Psoas muscle (tissue), 8 donors: ENCODE measurements around the gene BCL6. TPM values are rescaled to one million over a fixed set of nuclear protein-coding genes. Genes with fewer than 3 reads are reported as not detected.

Experiments
- ATAC-seq, 4 donors: fragments of 200-7000 bp; cut with Tn5 transposase; one replicate each; pipeline ENCODE4 v1.9.1; 2020; ENCODE audit warnings: moderate library complexity in 3 of 4, mild to moderate bottlenecking in 2 of 4
- DNase-seq, 2 donors: peaks; one replicate each; pipeline ENCODE4 v3.0.0-alpha.2; 2020
- H3K27ac ChIP-seq: fragments of 200-600 bp; one replicate; pipeline ENCODE4 v1.8.0; 2022
- H3K27me3 ChIP-seq, 3 donors: fragments of 200-600 bp in 1 of 3; one replicate each; pipeline versions ENCODE4 v1.6.1 to v1.8.0; 2013 to 2022; ENCODE audit warnings: low read length in 2 of 3, mild to moderate bottlenecking in 2 of 3, moderate library complexity in 1 of 3; ENCODE audit not compliant: insufficient read depth in 3 of 3
- H3K36me3 ChIP-seq, 2 donors: fragments of 200-600 bp in 1 of 2; one replicate each; pipeline versions ENCODE4 v1.6.1 to v1.8.0; 2013 to 2022; ENCODE audit warnings: low read depth in 1 of 2, mild to moderate bottlenecking in 1 of 2, moderate library complexity in 1 of 2; ENCODE audit not compliant: insufficient read depth in 1 of 2
- H3K4me1 ChIP-seq: fragments of 200-600 bp; one replicate; pipeline ENCODE4 v1.8.0; 2022
- H3K4me3 ChIP-seq: fragments of 200-600 bp; one replicate; pipeline ENCODE4 v1.8.0; 2022; ENCODE audit warnings: mild to moderate bottlenecking
- H3K9me3 ChIP-seq: fragments of 200-600 bp; one replicate; pipeline ENCODE4 v1.8.0; 2022
- CTCF ChIP-seq: fragments of 200-600 bp; IDR thresholded peaks from one replicate; pipeline ENCODE4 v1.8.0; 2022; ENCODE audit warnings: antibody characterized with exemption
- WGBS, 3 donors: extraction: QIAGEN DNeasy Blood & Tissue Kit; methylation state at CpG; one replicate each; pipeline versions ENCODE4 v1.1.6 to v1.1.7; 2013; 5-methylcytosine and 5-hydroxymethylcytosine counted together
- intact Hi-C, 2 donors: fragments of 100-400 bp; cut with DNase I; formaldehyde crosslinking; loops; one replicate each; pipeline versions ENCODE4 v1.11.0 to v1.14.2; 2022
- polyA plus RNA-seq, 3 donors: library from polyadenylated mRNA; stranded (reverse); fragments of 200-250 nt; gene quantifications; one replicate each; pipeline ENCODE4 v1.2.3, GENCODE V29; 2013
- total RNA-seq, 4 donors: library from RNA; stranded (reverse); fragmentation: NEBNext Ultra II Directional in 2 of 4; extraction: Animal tissue kit (Norgen Biotek cat#: 25700) in 2 of 4; gene quantifications; one replicate each; pipeline versions ENCODE4 v1.2.1 to v1.2.4, GENCODE V29; 2021 to 2023
- donor health status: healthy with polysubstance abuse.
- donor health status: DM: no; HTN: no; CAD: no; lungs with moderate emphysema.
- donor health status: Bipolar disorder and iron deficiency.
- donor health status: healthy.
- donor health status: DM: yes; HTN: yes; CAD: no.
- donor health status: DM: no; HTN: no; CAD: no.
- donor health status: DM: no; HTN: no; CAD: no.
- donor health status: DM: yes; HTN: yes; CAD: no.

BCL6 gene
- total and polyA plus RNA-seq, 7 donors, result 43.2 to 524 (median 265) TPM

- Histone ChIP-seq H3K4me1 (no peaks in the 10 kb centered on the region), H3K36me3 (no peaks in the 10 kb centered on the region), H3K9me3 (no peaks in the 10 kb centered on the region), H3K4me3 (no peak overlapping the region), H3K27me3 (no peaks in the 10 kb centered on the region), H3K27ac (no peak overlapping the region)
- TF ChIP-seq CTCF, result no peak
- no peak for DNase-seq
- ATAC-seq, result no peak
- 97% methylated on average over 2 of the region's 2 CpGs for WGBS, 3 donors
- intact Hi-C loops, result no loop called here
Observed at GRCh38 chr3:187765342-187765741, 20.1 kb upstream of the BCL6 start.

GRCh38 chr3:187763850-187764648, 18.8 kb upstream of the BCL6 start:
- no peaks in the 10 kb centered on the region for H3K27me3 ChIP-seq
- no peaks in the 10 kb centered on the region for H3K9me3 ChIP-seq
- no peak for TF ChIP-seq CTCF
- no peaks in the 10 kb centered on the region for H3K36me3 ChIP-seq
- no peak overlapping the region for H3K27ac ChIP-seq
- intact Hi-C loops, result loop anchor here in 1 of 2 donors (5.0 kb wide), 1 partner anchor 58 kb away; no protein-coding TSS in a partner anchor
- DNase-seq (no peak), ATAC-seq (peak in 3 of 4 donors; percentile 23 to 50 (median 27))
- no peak overlapping the region for H3K4me3 ChIP-seq
- no peaks in the 10 kb centered on the region for H3K4me1 ChIP-seq
- WGBS, 3 donors, result 41 to 60% (median 49%) methylated on average over 7 of the region's 7 CpGs

GRCh38 chr3:187762792-187763191, 17.5 kb upstream of the BCL6 start:
- no peak for ATAC-seq
- H3K36me3 ChIP-seq, result no peaks in the 10 kb centered on the region
- H3K27me3 ChIP-seq, result no peaks in the 10 kb centered on the region
- H3K27ac ChIP-seq, result no peak overlapping the region
- 87 to 88% (median 87%) methylated on average over 2 of the region's 2 CpGs for WGBS, 3 donors
- intact Hi-C loops, result loop anchor here in 1 of 2 donors (5.0 kb wide), 1 partner anchor 60 kb away; no protein-coding TSS in a partner anchor
- no peak overlapping the region for H3K4me3 ChIP-seq
- H3K4me1 ChIP-seq, result no peaks in the 10 kb centered on the region
- no peak for TF ChIP-seq CTCF
- no peak for DNase-seq
- H3K9me3 ChIP-seq, result no peaks in the 10 kb centered on the region

- 81 to 91% (median 84%) methylated on average over 2 of the region's 2 CpGs for WGBS, 3 donors
- no peak overlapping the region for H3K4me3 ChIP-seq
- DNase-seq, result no peak
- H3K9me3 ChIP-seq, result no peaks in the 10 kb centered on the region
- intact Hi-C loops, result loop anchor here (10.0 kb wide), 1 partner anchor 95 kb away; no protein-coding TSS in a partner anchor
- no peak for TF ChIP-seq CTCF
- H3K27me3 ChIP-seq, result no peaks in the 10 kb centered on the region
- ATAC-seq, result no peak
- no peaks in the 10 kb centered on the region for H3K36me3 ChIP-seq
- no peaks in the 10 kb centered on the region for H3K4me1 ChIP-seq
- H3K27ac ChIP-seq, result no peak overlapping the region
Observed at GRCh38 chr3:187759601-187760000, 14.3 kb upstream of the BCL6 start.
